GM10266 (cell line): ENCODE results near the gene HDAC10.

Experiments used
- DNase-seq: peaks from one replicate; pipeline ENCODE4 v3.0.0; 2012; ENCODE audit errors: extremely low spot score
- CTCF ChIP-seq: IDR thresholded peaks from 2 replicates; pipeline ENCODE4 v1.5.1; 2012; ENCODE audit warnings: mild to moderate bottlenecking, low read depth; ENCODE audit not compliant: control insufficient read depth, insufficient read depth; ENCODE audit errors: missing control alignments

Gene HDAC10

GRCh38 chr22:50197000-50197800 lies 53.9 kb downstream of the HDAC10 start:
- TF ChIP-seq CTCF, result no peak
- DNase-seq, result no peak

- no peak for TF ChIP-seq CTCF
These were observed 54.8 kb downstream of the HDAC10 start for GRCh38 chr22:50196256-50196655.

More at GRCh38 chr22:50196256-50196655, 54.8 kb downstream of the HDAC10 start:
- no peak for DNase-seq
